ENCODE data around the gene UPF2. TPM values are rescaled to one million over a fixed set of nuclear protein-coding genes. Genes with fewer than 3 reads are reported as not detected.

UPF2 gene
- total RNA-seq, 1 donor from 2014 or later = 26.4 TPM

DNA sequence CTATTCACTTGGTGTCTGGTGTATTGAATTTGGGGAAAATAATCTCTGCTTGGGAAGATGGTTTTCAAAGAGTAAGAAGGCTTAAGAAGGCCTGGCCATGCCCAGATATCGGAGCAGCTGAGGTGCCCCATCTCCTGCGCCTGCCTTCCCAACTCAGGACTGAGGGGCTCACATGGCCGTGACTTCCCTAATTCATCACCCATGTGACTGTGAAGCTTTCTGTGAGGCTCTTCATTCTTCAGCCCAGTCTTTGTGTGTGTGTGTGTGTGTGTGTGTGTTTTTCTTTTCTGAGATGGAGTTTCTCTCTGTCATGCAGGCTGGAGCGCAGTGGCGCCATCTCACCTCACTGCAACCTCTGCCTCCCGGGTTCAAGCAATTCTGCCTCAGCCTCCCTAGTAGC lies 166.3 kb downstream of the UPF2 start:
- Mint-ChIP-seq H3K4me1 (peaks cover 73% of the 10 kb centered on the region), H3K36me3 (no peaks in the 10 kb centered on the region), H3K27me3 (ENCODE audit: low read depth) (no peaks in the 10 kb centered on the region), H3K4me3 (no peak overlapping the region), H3K9me3 (no peaks in the 10 kb centered on the region), H3K27ac (peak overlapping the region; percentile 99)
- DNase-seq (ENCODE audit: low spot score in 2 of 2, unreplicated experiment in 2 of 2) = no peak
- TF ChIP-seq CTCF (IDR thresholded peaks at IDR 0.05; ENCODE audit: unreplicated experiment) = no peak

DNA sequence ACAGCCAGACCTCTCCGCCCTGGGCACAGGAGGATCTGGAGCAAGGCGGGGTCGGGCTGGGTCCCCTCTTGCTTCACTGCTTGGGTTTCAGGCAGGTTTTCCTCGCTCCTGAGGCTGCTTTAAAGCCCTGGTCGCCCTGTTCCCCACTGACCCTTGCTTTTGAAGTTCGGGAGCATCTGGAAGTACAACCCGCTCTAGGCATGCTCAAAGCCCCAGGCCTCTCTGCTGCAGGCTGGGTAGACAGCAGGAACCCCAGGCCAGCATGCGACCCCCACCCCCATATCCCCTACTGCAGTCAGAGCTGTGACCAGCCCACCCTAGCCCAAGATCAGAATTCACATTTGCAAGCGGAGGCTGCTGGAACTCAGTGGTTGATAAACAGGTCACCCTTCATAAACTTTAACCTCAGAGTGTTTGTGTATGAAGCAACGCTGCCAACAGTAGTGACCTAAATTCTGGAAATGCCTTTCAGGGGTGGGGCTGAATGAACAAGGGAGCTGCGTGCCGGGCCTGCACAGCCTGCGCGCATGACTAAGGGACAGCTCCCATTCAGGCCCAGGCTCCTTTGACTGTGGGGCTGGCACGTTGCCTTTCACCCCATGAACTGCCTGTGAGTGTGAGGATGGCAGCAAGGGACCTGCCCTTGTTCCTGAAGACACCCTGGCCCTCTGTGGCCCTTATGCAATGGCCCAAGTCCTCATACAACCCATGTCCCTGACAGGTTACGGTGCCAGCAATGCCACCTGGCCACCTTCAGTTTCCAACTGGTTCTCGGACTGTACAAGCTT lies 166.9 kb downstream of the UPF2 start:
- Mint-ChIP-seq H3K27me3 (ENCODE audit: low read depth) (no peaks in the 10 kb centered on the region), H3K4me1 (peaks cover 77% of the 10 kb centered on the region), H3K27ac (peak overlapping the region; percentile 99), H3K36me3 (no peaks in the 10 kb centered on the region), H3K4me3 (peak overlapping the region; percentile 44), H3K9me3 (no peaks in the 10 kb centered on the region)
- peak in 1 of 2 experiments; percentile 64 for DNase-seq (ENCODE audit: low spot score in 2 of 2, unreplicated experiment in 2 of 2)
- no peak for TF ChIP-seq CTCF (IDR thresholded peaks at IDR 0.05; ENCODE audit: unreplicated experiment)

GRCh38 chr10:11874568-11875493 lies 167.8 kb downstream of the UPF2 start:
- H3K9me3 Mint-ChIP-seq = no peaks in the 10 kb centered on the region
- no peak for TF ChIP-seq CTCF (IDR thresholded peaks at IDR 0.05; ENCODE audit: unreplicated experiment)
- H3K4me1 Mint-ChIP-seq = peaks cover 74% of the 10 kb centered on the region
- no peaks in the 10 kb centered on the region for H3K27me3 Mint-ChIP-seq (ENCODE audit: low read depth)
- no peaks in the 10 kb centered on the region for H3K36me3 Mint-ChIP-seq
- peak; percentile 76 to 94 for DNase-seq (ENCODE audit: low spot score in 2 of 2, unreplicated experiment in 2 of 2)
- H3K4me3 Mint-ChIP-seq = peak overlapping the region; percentile 44
- H3K27ac Mint-ChIP-seq = peak overlapping the region; percentile 99

- Mint-ChIP-seq H3K27me3 (ENCODE audit: low read depth) (no peaks in the 10 kb centered on the region), H3K27ac (peak overlapping the region; percentile 78), H3K9me3 (no peaks in the 10 kb centered on the region), H3K4me3 (no peak overlapping the region), H3K36me3 (peaks cover 6% of the 10 kb centered on the region), H3K4me1 (peaks cover 57% of the 10 kb centered on the region)
- TF ChIP-seq CTCF (IDR thresholded peaks at IDR 0.05; ENCODE audit: unreplicated experiment) = no peak
- DNase-seq (ENCODE audit: low spot score in 2 of 2, unreplicated experiment in 2 of 2) = no peak
These were observed 171.1 kb downstream of the UPF2 start for GRCh38 chr10:11871466-11871865.

GRCh38 chr10:11870900-11871400 lies 171.7 kb downstream of the UPF2 start:
- Mint-ChIP-seq H3K4me1 (peaks cover 53% of the 10 kb centered on the region), H3K4me3 (no peak overlapping the region), H3K27ac (peak overlapping the region; percentile 78), H3K36me3 (peaks cover 7% of the 10 kb centered on the region), H3K9me3 (no peaks in the 10 kb centered on the region), H3K27me3 (ENCODE audit: low read depth) (no peaks in the 10 kb centered on the region)
- DNase-seq (ENCODE audit: low spot score in 2 of 2, unreplicated experiment in 2 of 2) = no peak
- no peak for TF ChIP-seq CTCF (IDR thresholded peaks at IDR 0.05; ENCODE audit: unreplicated experiment)

Data from mesothelial cell of epicardium (in vitro differentiated cells).